HG02610 (cell line): ENCODE data around the gene MED15.
"Not testable (repeated sequence)": the region's sequence is repeated elsewhere in the genome, so short reads cannot be mapped to it uniquely, and the experiment has no call there.

Experiments
- ATAC-seq: cut with Tn5 transposase; IDR thresholded peaks from one replicate; pipeline ENCODE4 v1.9.1; 2021; ENCODE audit warnings: mild to moderate bottlenecking, moderate library complexity; ENCODE audit not compliant: unreplicated experiment

Gene MED15

DNA sequence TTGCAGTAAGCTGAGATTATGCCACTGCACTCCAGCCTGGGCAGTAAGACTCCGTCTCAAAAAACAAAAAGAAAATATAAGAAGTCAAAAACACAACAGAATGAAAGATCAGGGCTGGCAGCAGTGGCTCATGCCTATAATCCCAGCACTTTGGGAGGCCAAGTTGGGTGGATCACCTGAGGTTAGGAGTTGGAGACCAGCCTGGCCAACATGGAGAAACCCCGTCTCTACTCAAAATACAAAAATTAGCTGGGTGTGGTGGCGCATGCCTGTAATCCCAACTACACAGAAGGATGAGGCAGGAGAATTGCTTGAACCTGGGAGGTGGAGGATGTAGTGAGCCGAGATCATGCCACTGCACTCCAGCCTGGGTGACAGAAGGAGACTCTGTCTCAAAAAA is 87.1 kb downstream of the MED15 start:
- ATAC-seq, result not testable (repeated sequence)

DNA sequence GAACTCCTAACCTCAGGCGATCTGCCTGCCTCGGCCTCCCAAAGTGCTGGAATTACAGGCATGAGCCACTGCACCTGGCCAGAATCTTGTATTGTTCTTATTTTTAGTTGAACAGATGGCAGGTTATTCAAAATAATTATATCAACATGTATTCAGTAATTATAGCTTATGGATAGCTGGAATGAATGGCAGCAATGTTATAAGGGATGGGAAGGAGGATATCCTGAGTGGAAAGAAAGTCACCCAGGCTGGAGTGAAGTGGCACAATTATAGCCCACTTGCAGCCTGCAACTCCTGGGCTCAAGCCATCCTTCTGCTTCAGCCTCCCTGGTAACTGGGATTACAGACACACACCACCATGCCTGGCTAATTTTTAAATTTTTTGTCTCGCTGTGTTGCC is 88.1 kb downstream of the MED15 start:
- no peak for ATAC-seq

DNA sequence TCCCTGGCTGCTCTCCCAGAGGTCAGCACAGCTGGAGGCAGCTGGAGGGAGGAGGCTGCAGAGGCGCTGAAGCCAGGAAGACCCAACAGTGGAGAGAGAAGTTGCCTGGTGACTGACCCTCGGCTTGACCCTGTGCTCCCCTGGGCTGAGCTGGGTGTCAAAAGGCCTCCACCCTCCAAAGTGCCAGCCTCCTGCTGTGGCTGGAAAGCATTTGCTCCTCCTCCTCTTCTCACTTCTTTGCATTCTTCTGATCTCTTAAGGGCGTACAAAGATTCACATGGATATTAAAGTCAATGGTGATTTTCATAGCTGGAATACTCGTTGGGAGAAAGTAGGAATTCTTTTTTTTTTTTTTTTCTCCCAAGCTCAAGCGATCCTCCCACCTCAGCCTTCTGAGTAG is 91.7 kb downstream of the MED15 start:
- no peak for ATAC-seq

DNA sequence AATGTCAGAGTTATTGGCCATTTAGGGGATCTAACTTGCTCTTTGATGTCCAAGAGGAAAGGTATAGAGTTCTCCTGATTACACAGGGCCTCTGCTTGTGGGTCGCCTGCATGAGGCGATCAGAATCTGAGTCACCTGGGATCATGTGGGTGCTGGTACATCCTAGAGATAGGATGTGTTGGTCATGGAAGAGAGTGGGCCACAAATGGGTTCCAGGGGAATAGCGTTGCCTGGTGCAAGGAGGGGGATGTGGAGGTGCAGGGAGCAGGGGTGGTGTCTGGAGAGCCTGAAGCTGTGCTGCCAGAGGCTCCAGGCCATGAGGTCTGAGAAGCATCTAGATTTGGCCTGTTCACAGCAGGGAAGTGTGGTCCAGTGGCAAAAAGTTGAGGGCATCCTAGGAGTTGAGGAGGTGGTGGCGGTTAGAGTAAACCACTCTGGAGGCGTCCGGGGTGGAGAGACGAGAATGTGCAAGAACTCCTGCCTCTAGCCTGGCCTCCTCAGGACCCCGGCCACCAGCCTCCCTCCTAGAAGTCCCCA is 92.8 kb downstream of the MED15 start:
- ATAC-seq, result no peak

DNA sequence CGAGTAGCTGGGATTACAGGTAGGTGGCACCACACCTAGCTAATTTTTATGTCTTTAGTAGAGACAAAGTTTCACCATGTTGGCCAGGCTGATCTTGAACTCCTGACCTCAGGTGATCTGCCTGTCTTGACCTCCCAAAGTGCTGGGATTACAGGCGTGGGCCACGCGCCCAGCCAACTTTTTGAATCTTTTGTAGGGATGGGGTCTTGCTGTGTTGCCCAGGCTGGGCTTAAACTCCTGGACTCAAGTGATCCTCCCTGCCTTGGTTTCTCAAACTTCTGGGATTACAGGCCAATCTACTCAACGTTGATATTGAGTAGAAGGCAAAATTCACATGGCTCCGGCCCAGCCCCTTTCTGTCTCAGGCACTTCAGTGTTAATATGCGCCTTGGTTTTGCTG is 93.9 kb downstream of the MED15 start:
- ATAC-seq, result no peak

DNA sequence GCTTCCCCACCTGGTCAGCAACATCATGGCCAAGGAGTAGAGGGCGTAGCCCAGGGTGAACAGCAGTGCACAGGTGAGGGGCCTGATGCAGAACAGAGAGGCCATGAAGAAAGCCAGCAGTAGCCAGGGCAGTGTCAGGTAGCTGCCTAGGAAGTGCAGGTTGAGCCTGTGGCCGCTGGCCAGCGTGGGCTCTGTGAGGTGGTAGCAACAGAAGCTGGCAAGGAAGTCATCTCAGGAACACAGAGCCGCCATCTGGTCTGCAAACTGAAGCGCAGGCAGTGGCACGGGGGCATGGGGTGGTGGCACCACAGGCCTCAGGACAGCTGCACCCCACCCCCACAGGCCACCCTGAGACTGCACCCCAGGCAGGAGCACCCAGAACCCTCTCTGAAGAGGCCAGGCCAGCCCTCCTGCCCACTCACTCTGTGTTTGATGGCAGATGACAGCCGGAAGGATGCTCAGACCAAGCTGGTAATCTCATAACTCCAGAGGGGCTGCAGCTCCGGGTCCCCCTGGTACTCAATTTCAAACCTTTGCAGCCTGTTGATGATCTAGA is 95.3 kb downstream of the MED15 start:
- no peak for ATAC-seq

DNA sequence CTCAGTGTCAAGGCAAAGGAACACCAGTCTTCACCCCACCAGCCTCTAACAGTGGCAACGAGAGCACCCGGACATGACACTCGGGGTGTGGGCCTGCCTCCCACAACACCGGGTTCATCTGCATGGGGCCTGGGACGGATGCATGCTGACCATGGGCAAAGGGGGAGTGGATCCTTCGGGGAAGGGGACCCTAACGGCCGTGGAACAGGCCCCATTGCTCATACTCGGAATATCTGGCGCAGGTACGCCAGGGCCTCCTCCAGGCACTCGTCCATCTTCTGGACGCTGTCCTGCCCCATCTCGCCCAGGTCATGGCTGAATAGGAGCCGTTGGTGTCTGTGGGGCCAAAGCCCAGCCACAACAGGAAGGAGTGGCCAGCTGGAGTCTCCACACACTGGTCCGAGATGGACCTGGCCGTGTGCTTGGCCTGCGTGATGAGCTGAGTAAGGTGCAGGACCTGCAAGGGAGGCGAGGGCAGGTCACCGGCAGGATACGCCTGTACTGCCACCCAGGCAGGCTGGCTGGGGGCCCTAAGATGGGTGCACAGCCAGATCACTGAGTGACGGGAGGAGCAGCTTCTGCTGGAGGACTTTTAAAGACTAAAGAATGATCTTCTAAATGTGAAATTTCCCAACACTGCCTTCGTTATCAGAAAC is 96.8 kb downstream of the MED15 start:
- ATAC-seq, result no peak

DNA sequence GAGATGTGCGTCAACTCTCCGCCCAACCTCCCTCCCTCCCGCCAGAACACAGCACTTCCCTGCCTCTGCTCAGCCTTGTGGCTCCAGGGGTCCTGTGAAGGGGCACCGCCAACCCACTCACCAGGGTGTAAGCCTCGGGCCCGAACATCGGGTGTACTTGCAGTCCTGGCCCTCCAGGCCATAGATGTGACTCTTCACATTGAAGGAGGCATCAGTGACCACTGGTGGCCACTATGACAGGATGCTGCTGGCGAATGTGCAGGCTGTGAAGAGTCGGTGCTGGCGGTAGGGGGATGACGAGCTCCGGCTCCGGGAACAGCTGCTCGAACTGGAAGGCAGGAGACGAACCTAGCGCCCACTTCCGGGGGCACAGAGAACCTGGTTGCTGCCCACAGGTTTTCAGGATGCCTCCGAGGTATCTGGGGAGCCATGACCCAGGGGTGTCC is 97.4 kb downstream of the MED15 start:
- ATAC-seq, result no peak

DNA sequence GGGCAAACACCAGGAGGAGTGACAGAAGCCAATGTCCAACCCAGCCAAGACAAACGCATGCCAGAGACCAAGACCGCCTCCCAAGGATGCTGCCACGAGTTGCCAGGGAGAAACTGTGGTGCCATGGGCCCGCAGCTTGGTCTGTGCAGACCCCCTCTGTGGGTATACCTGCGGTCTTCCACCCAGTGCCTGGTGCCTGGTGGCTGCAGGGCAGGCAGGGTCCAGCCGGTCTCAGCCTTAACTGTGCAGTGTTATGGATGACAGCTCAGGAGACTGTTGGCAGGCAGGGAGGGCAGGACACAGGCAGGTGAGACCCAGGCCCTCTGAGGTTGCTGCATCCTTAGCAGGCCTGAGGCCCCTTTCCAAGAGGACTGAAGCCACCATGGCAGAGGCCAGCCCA is 97.9 kb downstream of the MED15 start:
- ATAC-seq, result no peak

DNA sequence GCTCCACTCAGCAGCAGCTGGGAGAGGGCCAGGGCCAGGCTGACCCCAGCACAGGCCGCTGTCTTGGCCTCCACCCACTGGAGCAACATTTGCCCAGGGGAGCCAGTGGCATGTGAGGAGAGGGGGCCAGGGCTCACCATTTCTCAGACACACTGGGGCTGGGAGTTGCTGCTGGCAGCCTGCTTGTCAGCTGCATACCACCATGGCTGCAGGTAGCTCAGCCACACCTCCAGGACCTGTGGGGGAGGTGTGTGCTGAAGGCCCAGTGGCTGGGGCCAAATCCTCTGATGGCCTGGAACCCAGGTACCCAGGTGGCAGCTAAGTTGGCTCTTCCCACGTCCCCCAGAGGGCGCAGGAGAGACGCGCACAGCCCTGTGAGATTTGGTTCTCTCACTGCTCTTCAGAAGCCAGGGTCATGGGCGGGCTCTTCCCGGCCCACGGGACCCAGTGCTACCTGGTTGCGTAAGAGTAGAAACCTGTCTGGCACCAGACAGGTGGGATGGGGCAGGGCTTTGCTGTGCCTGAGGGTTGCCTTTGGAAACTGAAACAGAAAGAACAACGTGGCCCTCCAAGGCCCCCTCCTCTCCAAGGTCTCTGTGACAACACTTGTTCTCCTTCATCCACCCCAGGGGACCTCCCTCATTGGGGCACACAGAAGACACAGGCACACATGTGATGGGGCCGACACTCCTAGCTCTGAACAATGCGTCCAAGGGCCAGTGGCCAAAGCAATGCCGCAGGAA is 98.8 kb downstream of the MED15 start:
- no peak for ATAC-seq

DNA sequence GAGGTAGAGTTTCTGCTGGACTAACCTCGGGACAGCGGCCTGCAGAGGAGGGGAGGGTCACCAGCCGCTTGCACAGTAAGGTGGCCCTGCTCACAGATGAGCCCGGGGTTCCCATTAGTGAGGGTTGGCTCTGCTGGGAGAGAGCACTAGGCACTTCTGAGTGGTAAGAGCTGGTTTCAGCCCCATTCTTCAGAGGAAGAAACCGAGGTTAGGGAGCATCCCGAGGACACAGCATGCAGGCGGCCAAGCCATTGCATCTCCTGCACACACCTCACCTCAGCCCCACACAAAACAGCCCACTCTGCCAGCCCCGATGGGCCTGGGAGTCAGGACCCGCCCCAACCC is 99.3 kb downstream of the MED15 start:
- ATAC-seq, result no peak

DNA sequence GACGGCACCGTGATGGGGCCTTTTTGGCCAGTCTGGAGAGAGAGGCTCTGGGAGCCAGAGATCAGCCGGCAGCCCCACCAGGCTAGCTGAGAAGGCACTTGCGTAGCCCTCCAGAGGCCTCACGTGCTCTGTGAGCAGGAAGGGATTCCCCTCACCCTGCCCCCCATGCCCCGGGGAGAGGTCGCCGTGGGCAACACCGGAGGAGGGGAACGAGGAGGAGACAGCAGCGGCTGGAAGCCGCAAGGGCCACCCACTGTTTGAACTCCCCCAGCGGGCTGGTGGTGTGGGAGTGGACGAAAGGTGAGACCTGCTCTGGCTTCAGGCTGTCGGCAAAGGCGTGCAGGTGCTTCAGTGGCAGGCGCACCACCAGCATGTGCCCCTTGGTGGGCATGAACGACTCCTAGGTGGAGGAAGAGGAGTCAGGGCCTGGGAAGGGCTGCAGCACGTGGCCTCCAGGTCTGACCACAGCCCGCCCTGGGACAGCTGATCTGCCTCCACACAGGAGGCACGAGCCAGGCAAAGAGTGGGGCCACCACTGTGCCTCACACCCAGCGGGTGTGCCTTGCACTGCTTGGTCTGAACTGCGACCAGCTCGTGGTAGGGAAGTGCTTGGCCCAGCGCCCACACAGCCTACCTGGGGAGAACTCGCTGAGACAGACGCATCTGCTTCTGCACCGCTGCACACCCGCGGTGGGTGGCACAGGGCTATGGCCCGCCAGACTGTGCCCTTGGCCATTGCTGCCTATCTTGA is 99.9 kb downstream of the MED15 start:
- no peak for ATAC-seq

DNA sequence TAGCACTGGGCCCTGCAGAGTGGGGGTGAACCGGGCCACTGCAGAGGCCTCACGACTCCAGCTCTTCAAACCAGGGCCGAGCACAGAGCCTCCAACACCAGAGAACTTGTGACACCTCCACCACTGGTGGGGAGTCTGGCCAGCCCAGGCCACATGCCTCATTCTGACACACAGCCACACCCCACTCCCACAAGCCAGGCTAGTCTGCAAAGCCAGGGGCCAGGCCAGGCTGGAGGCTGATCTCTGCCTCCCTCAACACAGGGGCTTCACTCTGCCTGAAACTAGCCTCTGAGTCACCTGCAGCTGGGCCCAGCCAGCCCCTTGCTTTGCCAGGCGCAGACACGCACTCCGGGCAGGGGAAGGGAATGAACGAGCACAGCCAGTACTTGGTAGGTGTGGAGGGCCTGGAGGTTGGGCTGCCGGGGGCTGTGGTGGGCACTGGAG is 102.9 kb downstream of the MED15 start:
- ATAC-seq, result no peak

DNA sequence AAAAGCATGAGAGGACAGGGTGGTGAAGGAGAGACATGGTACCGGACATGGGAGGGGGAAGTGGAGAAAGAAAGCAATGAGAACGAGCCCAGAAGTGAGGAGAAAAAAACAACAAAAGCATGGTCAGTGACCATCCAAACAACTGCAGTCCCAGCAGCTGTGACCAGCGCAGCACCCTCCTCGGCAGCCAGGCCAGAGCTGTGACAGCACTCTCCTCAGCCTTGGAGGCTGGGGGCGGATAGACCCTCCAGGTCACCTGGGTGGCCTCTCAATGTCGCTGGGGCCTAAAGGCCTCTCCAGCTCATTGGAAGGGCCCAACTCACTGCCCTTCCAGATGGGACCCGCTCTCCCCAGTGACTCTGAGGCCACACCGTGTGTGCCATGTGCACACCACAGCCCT is 103.3 kb downstream of the MED15 start:
- no peak for ATAC-seq

DNA sequence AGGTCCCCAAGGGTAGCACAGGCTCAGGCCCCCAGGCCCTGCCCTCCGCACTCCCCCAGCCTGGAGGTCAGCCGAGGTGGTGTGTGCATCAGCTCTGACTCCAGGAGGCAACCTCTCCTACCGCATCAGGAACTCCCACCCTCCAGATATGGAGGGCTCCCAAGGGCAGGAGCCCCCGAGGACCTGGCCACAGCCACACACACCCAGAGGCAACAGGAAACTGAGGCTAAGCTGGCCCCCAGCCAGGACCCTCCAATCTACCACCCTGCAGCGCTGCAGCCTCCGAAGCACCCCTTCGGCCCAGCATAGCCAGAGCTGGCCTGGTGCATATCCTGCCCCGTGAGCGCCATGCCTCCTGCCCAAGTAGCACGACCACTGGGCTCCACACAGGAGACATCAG is 104.0 kb downstream of the MED15 start:
- ATAC-seq, result no peak

DNA sequence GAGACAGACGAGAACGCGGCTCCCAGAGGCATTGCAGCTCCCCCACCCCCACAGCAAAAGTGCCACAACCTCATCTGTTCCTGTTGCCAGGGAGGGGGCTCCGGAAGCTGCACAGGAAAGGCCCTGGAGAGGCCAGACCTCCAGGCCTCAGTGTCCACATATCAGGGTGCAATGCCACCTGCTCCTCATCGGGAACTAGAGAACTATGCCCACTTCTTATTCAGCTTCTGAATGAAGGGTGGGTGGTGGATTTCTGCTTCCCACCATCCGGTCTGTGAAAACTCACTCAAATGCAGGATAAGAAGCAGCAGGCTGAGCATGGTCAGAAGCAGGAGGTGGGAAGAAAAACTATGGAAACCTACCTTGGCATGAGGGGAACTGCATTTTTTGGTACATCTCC is 105.9 kb downstream of the MED15 start:
- ATAC-seq, result no peak

DNA sequence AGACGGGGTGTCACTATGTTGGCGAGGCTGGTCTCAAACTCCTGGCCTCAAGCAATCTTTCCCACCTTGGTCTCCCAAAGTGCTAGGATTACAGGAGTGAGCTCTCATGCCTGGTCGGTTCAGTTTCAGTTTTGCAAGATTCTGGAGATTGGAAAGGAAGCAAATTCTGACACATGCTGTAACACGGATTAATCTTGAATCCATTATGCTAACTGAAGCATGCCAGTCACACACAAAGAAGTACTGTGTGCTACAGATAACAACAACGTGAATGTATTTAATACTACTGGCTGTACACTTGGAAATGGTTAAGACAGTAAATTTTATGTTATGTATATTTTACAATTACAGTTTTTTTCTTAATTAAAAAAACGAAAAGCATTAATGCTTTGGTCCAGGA is 107.6 kb downstream of the MED15 start:
- no peak for ATAC-seq

DNA sequence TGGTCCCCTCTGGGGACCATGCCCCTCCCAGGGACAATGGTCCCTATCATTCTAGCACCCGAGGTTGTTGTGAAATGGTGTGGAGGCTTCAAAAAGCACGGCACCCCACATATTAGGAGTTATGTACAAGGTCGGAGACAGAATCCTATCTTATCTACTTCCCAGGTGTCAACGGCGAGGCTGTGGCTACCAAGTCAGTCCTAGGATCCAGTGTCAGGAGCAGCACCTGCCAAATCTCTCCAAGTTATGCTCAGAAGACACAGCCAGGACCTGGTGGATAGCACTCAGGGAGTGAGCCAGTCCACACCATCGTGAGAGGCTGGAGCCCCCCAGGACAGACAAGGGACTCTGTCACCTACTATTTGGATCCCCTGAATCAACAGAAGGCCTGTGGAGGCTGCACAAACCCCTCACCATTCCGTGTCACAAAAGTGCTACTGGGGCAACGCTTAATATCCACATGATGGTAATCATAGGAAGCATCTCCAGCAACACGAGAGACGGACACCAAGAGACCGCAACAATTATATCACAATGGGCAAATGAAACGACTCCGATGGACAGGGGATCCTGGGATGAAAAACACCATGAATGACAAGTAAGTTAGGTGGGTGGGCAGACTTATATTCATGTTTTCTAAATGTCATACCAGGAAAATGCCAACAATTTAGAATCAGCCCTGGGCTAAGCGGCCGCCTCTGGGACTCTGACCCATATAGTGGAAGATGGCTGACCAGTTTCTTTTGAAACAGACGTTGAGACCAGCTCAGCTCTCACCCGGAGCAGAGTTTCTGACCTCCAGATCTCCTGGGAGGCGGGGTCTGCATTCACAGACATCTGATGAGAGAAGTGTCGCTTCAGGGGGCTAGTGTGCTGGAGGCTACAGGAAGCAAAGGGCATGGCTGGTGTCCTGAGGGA is 108.4 kb downstream of the MED15 start:
- ATAC-seq, result no peak

DNA sequence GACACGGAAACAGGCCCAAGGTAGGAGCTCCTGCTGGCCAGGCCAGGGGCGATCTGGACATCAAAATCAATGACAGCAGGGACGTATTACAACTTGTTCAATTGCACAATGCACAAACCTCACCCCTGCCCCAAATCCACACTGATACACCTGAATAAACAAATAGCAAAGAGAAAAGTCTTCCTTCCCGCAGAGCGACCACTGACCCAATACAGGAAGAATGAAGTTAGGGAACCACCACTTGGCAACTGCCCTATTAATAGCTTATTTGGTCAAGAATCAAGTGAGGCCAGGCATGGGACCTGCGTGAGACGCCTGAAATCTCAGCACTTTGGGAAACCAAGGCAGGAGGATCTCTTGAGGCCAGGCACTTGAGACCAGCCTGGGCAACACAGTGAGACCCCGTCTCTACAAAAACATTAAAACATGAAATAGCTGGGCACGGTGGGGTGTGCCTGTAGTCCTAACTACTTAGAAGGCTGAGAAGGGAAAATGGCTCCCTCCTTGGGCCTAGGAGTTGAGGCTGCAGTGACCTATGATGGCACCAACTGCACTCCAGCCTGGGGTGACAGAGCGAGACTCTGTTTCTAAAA is 109.1 kb downstream of the MED15 start:
- no peak for ATAC-seq

DNA sequence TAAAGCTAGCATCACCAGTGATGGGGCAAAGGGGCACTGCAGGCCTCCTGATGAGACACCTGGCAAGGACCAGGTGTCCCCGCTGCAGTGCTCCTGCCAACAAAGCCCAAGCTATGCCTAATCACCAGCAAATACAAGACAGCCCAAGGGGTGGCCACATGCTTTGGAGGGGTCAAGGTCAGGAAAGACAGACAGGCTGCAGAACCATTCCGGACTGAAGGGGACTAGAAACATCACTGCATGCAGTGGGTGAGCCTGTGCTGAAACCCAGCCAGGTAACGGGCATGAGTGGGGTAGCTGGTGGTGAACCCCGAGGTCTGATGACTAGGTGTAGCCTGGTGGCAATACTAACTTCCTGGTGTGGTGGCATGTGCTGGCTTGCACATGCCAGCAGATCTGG is 111.1 kb downstream of the MED15 start:
- ATAC-seq, result no peak
